ENCODE data around the gene ACTL8. TPM values are rescaled to one million over a fixed set of nuclear protein-coding genes. Genes with fewer than 3 reads are reported as not detected.

ACTL8 gene
- total RNA-seq, 1 donor from 2014 or later, result not detected

- DNase-seq, result no peak
Measured at GRCh38 chr1:17875882-17876280, 120.7 kb downstream of the ACTL8 start.

Other genes with a start within 250 kb of the ACTL8 start
- 39.9 TPM for gene ARHGEF10L, start 215.6 kb upstream of the ACTL8 start, total RNA-seq

Measured in tongue (tissue), 2 donors.